ENCODE data around the gene SMG5. TPM values are rescaled to one million over a fixed set of nuclear protein-coding genes. Genes with fewer than 3 reads are reported as not detected.
"Not testable (repeated sequence)": the region's sequence is repeated elsewhere in the genome, so short reads cannot be mapped to it uniquely, and the experiment has no call there.

Gene SMG5, protein sequence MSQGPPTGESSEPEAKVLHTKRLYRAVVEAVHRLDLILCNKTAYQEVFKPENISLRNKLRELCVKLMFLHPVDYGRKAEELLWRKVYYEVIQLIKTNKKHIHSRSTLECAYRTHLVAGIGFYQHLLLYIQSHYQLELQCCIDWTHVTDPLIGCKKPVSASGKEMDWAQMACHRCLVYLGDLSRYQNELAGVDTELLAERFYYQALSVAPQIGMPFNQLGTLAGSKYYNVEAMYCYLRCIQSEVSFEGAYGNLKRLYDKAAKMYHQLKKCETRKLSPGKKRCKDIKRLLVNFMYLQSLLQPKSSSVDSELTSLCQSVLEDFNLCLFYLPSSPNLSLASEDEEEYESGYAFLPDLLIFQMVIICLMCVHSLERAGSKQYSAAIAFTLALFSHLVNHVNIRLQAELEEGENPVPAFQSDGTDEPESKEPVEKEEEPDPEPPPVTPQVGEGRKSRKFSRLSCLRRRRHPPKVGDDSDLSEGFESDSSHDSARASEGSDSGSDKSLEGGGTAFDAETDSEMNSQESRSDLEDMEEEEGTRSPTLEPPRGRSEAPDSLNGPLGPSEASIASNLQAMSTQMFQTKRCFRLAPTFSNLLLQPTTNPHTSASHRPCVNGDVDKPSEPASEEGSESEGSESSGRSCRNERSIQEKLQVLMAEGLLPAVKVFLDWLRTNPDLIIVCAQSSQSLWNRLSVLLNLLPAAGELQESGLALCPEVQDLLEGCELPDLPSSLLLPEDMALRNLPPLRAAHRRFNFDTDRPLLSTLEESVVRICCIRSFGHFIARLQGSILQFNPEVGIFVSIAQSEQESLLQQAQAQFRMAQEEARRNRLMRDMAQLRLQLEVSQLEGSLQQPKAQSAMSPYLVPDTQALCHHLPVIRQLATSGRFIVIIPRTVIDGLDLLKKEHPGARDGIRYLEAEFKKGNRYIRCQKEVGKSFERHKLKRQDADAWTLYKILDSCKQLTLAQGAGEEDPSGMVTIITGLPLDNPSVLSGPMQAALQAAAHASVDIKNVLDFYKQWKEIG
- 99.8 to 105 TPM (median 103 TPM) in 3 replicates for total RNA-seq

DNA sequence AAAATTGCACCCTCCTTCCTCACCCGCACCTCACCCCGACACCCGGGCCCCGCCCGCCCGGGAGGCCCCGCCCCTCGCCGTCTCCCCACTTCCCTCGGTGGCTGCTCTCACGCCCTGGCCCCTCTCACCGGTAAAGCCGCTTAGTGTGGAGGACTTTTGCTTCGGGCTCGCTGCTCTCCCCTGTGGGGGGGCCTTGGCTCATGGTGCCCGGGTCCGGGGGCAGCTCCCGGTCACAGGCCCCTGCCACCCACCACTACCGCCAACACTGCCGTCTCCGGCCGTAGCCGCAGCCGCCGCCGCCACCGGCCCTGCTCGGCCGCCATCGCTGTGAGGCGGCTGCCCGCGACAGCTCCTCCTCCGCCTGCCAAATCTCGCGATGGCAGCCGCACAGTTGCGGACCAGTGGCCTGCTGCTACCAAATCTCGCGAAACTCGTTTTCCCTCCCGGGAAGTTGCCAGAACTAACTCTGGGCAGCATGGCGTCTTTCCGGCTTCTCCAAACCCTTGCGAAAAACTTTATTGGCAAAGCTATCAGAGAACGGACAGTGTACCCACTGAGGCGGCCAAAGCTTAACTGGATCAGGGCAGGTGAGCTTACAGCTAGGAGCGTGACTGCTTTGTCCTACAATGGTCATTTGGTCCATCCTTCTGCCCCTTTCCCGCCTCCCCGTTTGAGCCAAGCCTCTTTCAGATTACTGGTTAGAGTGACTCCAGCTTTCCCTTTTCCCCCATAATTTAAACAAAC, at the start of gene SMG5:
SMG5 (minus strand) TSS at position 347 of the 744 bp plus-strand sequence; CDS start at position 202, 145 bp downstream.
- Mint-ChIP-seq H3K27ac (peak within 1 kb of the TSS; percentile 95), H3K36me3 (peaks cover 6% of the 10 kb centered on the region), H3K9me3 (no peaks in the 10 kb centered on the region), H3K4me1 (peaks cover 33% of the 10 kb centered on the region), H3K27me3 (ENCODE audit: low read depth) (no peaks in the 10 kb centered on the region), H3K4me3 (peak within 1 kb of the TSS; percentile 86)
- TF ChIP-seq CTCF (IDR thresholded peaks at IDR 0.05; ENCODE audit: unreplicated experiment), result no peak
- DNase-seq (ENCODE audit: low spot score in 2 of 2, unreplicated experiment in 2 of 2), result peak; percentile 88 to 94

GRCh38 chr1:156323179-156323578, 40.6 kb upstream of the SMG5 start:
- H3K27me3 Mint-ChIP-seq (ENCODE audit: low read depth); H3K4me1 Mint-ChIP-seq; H3K27ac Mint-ChIP-seq; DNase-seq (ENCODE audit: low spot score in 2 of 2, unreplicated experiment in 2 of 2); H3K9me3 Mint-ChIP-seq; H3K4me3 Mint-ChIP-seq: not testable (repeated sequence)
- H3K36me3 Mint-ChIP-seq, result peaks cover 28% of the 10 kb centered on the region

- DNase-seq (ENCODE audit: low spot score in 2 of 2, unreplicated experiment in 2 of 2), result no peak
- no peak for TF ChIP-seq CTCF (IDR thresholded peaks at IDR 0.05; ENCODE audit: unreplicated experiment)
- no peaks in the 10 kb centered on the region for H3K4me1 Mint-ChIP-seq
- H3K27me3 Mint-ChIP-seq (ENCODE audit: low read depth), result no peaks in the 10 kb centered on the region
- H3K36me3 Mint-ChIP-seq, result peaks cover 38% of the 10 kb centered on the region
- H3K9me3 Mint-ChIP-seq, result no peaks in the 10 kb centered on the region
- H3K4me3 Mint-ChIP-seq, result no peak overlapping the region
- H3K27ac Mint-ChIP-seq, result no peak overlapping the region
These were observed 37.9 kb upstream of the SMG5 start for GRCh38 chr1:156320560-156320959.

DNA sequence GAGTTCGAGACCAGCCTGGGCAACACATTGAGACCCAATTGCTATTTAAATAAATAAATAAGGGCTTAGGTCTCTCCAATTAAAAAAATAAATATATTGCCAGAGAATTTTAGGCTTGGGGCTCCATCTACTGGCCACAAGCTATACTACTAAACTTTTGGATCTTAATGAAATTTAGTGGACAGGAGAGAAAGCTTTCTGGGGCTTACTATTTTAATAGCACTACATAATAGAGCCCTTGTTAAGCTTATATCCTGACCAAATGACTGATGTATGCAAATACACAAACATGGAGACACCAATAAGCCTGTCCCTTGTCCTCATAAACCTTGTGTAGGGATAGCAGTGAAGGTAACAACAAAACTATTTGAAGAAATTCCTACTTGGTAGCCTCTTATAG, 37.0 kb upstream of the SMG5 start:
- no peaks in the 10 kb centered on the region for H3K9me3 Mint-ChIP-seq
- no peak for DNase-seq (ENCODE audit: low spot score in 2 of 2, unreplicated experiment in 2 of 2)
- TF ChIP-seq CTCF (IDR thresholded peaks at IDR 0.05; ENCODE audit: unreplicated experiment), result peak; percentile 72
- H3K27me3 Mint-ChIP-seq (ENCODE audit: low read depth), result no peaks in the 10 kb centered on the region
- no peaks in the 10 kb centered on the region for H3K4me1 Mint-ChIP-seq
- no peak overlapping the region for H3K27ac Mint-ChIP-seq
- H3K4me3 Mint-ChIP-seq, result no peak overlapping the region
- H3K36me3 Mint-ChIP-seq, result peaks cover 37% of the 10 kb centered on the region

DNA sequence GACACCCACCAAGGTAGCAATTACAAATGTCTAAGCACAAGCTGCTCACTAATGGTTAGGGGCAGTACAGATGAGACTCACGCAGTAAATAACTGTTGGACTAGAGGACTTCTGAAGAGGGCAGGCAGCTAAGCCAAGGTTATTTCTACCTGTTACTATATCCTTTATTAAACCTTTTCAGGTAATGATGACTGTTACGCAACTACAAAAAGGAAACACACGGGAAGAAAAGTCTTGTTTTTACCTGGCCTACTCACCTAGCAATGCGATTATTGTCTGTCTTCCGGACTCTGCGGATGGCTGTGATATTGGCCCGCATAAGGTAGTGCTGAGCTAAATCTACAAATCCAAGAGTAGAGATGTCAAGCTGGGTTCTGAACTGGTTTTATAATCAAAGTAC, 34.3 kb upstream of the SMG5 start:
- TF ChIP-seq CTCF (IDR thresholded peaks at IDR 0.05; ENCODE audit: unreplicated experiment), result no peak
- DNase-seq (ENCODE audit: low spot score in 2 of 2, unreplicated experiment in 2 of 2), result no peak
- Mint-ChIP-seq H3K4me3 (no peak overlapping the region), H3K4me1 (no peaks in the 10 kb centered on the region), H3K9me3 (no peaks in the 10 kb centered on the region), H3K27me3 (ENCODE audit: low read depth) (no peaks in the 10 kb centered on the region), H3K27ac (no peak overlapping the region), H3K36me3 (peaks cover 40% of the 10 kb centered on the region)
